Osteoblast (primary cell): ENCODE results near the gene PSMB8. TPM values are rescaled to one million over a fixed set of nuclear protein-coding genes. Genes with fewer than 3 reads are reported as not detected.
A peak's percentile ranks its signal among the peaks of the same experiment; 100 is the strongest.

Experiments
- DNase-seq: peaks from one replicate; pipeline ENCODE4 v3.0.0; 2011; ENCODE audit warnings: low spot score, mixed read lengths; ENCODE audit not compliant: insufficient read length; ENCODE audit errors: missing footprints
- H2AFZ ChIP-seq: 2 replicates; pipeline ENCODE4 v1.6.0; 2011; ENCODE audit warnings: mild to moderate bottlenecking, low read length
- H3K27ac ChIP-seq: 2 replicates; pipeline ENCODE4 v1.5.1; 2011; ENCODE audit warnings: mild to moderate bottlenecking, low read depth, low read length, moderate library complexity
- H3K27me3 ChIP-seq: 2 replicates; pipeline ENCODE4 v1.6.0; 2012; ENCODE audit warnings: mild to moderate bottlenecking, control low read depth, inconsistent platforms, low read length, moderate library complexity; ENCODE audit not compliant: insufficient read depth
- H3K36me3 ChIP-seq: 2 replicates; pipeline ENCODE4 v1.5.1; 2011; ENCODE audit warnings: mild to moderate bottlenecking, low read length, control low read depth, moderate library complexity; ENCODE audit not compliant: insufficient read depth
- H3K4me1 ChIP-seq: 2 replicates; pipeline ENCODE4 v1.5.1; 2011; ENCODE audit warnings: mild to moderate bottlenecking, low read length, control low read depth, moderate library complexity; ENCODE audit not compliant: insufficient read depth
- H3K4me2 ChIP-seq: 2 replicates; pipeline ENCODE4 v1.6.0; 2011; ENCODE audit warnings: mild to moderate bottlenecking, low read length; ENCODE audit not compliant: insufficient read depth
- H3K4me3 ChIP-seq: fragments of 200-600 bp; sonication (generic); 3 replicates; pipeline ENCODE4 v1.5.1; 2012; ENCODE audit warnings: mild to moderate bottlenecking, low read length, inconsistent platforms; ENCODE audit not compliant: insufficient read depth
- H3K79me2 ChIP-seq: 2 replicates; pipeline ENCODE4 v1.6.0; 2012; ENCODE audit warnings: mild to moderate bottlenecking, low read length, control low read depth, inconsistent platforms; ENCODE audit not compliant: insufficient read depth
- H3K9me3 ChIP-seq: 2 replicates; pipeline ENCODE4 v1.5.1; 2011; ENCODE audit warnings: low read depth, low read length, control low read depth
- H4K20me1 ChIP-seq: 2 replicates; pipeline ENCODE4 v1.6.0; 2012; ENCODE audit warnings: mild to moderate bottlenecking, low read length, control low read depth; ENCODE audit not compliant: insufficient read depth
- CTCF ChIP-seq: IDR thresholded peaks from 2 replicates; pipeline ENCODE4 v1.5.1; 2011; ENCODE audit warnings: mild to moderate bottlenecking, low read depth, low read length, moderate library complexity; ENCODE audit errors: extremely low read depth
- total RNA-seq: library from RNA; depleted of rRNA; stranded (reverse); fragments of >200 nt; gene quantifications from 2 replicates; pipeline ENCODE4 v1.2.3, GENCODE V29; 2012

PSMB8 gene
- total RNA-seq, 1 donor: 67.3 TPM

GRCh38 chr6:32855467-32856174 lies 11.8 kb upstream of the PSMB8 start:
- Histone ChIP-seq H3K27me3 (no peaks in the 10 kb centered on the region), H3K9me3 (no peaks in the 10 kb centered on the region), H3K27ac (no peak overlapping the region), H3K4me3 (no peak overlapping the region), H3K36me3 (peaks cover 22% of the 10 kb centered on the region), H2AFZ (no peak overlapping the region), H3K79me2 (peaks cover 24% of the 10 kb centered on the region), H3K4me2 (peak overlapping the region; percentile 79), H4K20me1 (no peaks in the 10 kb centered on the region), H3K4me1 (peaks cover 14% of the 10 kb centered on the region)
- no peak for DNase-seq
- no peak for TF ChIP-seq CTCF

- Histone ChIP-seq H3K9me3 (no peaks in the 10 kb centered on the region), H3K27ac (peak overlapping the region; percentile 92), H3K4me2 (peak overlapping the region; percentile 79), H3K4me1 (peaks cover 14% of the 10 kb centered on the region), H2AFZ (peak overlapping the region; percentile 99), H3K36me3 (peaks cover 31% of the 10 kb centered on the region), H4K20me1 (no peaks in the 10 kb centered on the region), H3K79me2 (peaks cover 25% of the 10 kb centered on the region), H3K4me3 (peak overlapping the region; percentile 92), H3K27me3 (no peaks in the 10 kb centered on the region)
- no peak for TF ChIP-seq CTCF
- DNase-seq: peak; percentile 87
Measured at GRCh38 chr6:32854376-32855178, 10.7 kb upstream of the PSMB8 start.

- peak within 1 kb of the TSS; percentile 92 for H3K27ac ChIP-seq
- TF ChIP-seq CTCF: peak; percentile 59
- no peaks in the 10 kb centered on the region for H3K27me3 ChIP-seq
- H4K20me1 ChIP-seq: no peaks in the 10 kb centered on the region
- peak within 1 kb of the TSS; percentile 92 for H3K4me3 ChIP-seq
- peak within 1 kb of the TSS; percentile 79 for H3K4me2 ChIP-seq
- H2AFZ ChIP-seq: peak within 1 kb of the TSS; percentile 100
- DNase-seq: peak; percentile 99
- H3K4me1 ChIP-seq: peaks cover 14% of the 10 kb centered on the region
- H3K79me2 ChIP-seq: peaks cover 25% of the 10 kb centered on the region
- H3K36me3 ChIP-seq: peaks cover 28% of the 10 kb centered on the region
- H3K9me3 ChIP-seq: no peaks in the 10 kb centered on the region
Measured at GRCh38 chr6:32853541-32854375, 9.9 kb upstream of the PSMB8 start, which contains the start of the genes PSMB9 and TAP1. Gene PSMB9, plus strand, starts transcription at chr6:32854192. Its CDS starts 38 bp downstream, at chr6:32854230. Gene TAP1, minus strand, starts transcription at chr6:32853704. Its CDS starts 68 bp downstream, at chr6:32853636.
